Activated T-cell treated with anti-CD3 and anti-CD28 coated beads for 24 hours (primary cell): ENCODE measurements around the gene GPC5.

Source experiments
- DNase-seq: peaks from one replicate; pipeline ENCODE4 v3.0.0-alpha.2; 2020; ENCODE audit warnings: low read depth

The GPC5 gene

DNA sequence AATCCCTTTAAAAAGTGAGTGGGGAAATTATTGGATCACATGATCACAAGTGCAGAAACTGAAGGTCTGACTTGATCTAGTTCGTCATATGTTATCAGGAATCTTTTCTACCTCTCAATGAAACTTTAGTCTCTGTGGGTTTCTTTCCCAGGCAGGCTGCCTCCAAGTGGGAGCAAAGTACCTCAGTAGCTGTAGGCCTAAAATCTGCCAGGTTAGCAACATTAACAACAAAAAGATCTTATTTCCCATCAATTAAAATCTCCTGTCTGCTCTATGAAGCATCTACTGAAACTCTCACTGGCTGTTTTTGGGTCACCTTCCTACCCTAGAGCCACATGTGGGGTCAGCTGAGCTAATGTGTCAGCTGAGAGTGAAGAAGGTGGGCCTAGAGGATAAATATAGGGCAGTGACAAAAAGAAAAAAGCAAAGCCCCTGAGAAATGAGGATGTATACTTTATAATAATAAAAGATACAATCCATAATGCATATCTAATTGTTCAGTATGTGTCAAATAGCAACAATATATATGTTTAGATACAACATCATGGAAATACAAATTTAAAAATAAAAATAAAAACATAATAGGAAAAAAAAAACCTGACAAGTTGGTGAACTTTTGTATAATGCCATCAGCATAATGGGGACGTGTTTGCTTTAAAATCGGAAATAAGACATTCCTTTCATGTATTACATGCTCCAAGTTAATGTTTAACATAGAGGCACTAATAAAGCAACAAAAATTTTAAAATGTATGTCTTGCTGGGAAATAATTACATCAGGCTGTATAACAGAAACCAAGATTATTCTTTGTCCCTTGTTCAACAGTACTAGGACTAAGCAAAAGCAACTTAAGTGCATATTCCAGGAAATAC is 141.1 kb downstream of the GPC5 start:
- DNase-seq, result no peak

DNA sequence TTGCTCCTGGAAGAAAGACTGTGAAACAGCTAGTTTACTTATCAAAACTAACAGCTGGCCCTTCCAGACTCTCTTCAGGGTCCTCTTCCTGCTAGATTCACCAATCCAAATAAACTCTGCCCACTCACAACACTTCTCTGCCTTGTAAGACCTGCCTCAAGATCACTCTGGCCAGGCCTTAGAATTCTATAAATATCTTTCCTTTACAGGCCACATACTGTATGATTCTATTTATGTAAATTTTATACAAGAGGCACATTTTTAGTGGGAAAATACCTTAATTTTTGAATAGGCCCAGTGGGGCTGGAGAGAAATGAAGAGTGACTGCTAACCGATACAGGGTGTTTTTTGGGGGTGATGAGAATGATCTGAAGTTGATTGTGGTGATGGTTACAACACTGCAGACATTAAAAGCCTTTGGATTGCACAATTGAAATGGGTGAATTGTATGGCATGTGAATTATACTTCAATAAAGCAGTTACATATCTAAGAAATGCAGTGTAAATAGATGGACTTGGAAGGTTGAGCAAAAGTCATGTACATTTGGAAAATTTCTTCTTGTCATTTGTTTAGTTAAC is 141.8 kb downstream of the GPC5 start:
- no peak for DNase-seq

DNA sequence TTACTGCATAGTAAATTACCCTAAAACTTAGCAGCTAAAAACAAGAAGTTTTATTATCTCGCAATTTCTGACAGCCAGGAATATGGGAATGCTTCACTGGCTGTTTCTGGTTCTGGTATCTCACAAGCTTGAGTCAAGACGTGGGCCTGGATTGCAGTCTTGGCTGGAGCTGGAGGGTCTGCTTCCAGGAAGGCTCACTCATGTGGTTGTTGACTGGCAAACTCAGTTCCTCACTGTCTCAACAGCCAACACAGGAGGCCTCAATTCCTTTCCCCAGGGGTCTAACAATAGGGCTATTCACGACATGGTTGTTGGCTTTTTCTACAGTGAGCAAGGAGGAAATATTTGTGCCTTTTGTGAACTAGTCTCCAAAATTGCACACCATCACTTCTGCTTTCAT is 146.3 kb downstream of the GPC5 start:
- DNase-seq, result no peak

DNA sequence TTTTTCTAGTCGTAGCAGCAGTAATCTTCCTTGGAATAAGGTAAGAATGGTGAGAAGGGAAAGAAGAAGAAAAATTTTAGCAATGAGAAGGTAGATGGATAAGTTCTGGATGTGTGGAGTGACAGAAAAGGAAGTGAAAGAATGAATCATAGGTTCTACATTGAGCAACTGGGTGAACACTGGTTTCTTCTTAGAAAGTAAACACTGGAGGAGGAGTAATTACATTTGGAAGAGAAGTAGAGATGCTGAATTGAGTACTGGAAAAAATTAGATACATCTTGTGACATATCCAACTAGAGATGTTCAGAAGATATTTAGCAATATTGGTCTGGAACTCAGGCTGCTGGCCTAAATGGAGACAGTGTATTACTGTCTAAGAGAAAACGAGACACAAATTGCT is 148.5 kb downstream of the GPC5 start:
- no peak for DNase-seq

DNA sequence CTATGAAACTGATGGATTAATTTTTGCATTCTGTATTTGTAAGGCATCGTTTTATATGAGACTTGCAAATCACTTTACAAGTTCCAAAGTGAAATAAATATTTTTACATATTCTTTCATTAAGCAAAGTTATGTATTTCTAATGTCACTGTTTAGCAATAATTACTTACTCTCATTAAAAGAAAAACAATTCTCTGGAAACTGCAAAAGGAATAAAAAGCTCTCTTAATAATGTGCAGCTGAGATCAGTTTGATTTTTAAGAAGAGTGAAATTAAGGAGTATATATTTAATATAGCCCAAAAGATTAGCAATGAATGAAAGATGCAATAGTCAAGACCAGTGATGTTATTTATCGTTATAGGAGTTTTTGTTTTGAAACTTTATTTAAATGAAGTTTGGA is 155.2 kb downstream of the GPC5 start:
- no peak for DNase-seq

DNA sequence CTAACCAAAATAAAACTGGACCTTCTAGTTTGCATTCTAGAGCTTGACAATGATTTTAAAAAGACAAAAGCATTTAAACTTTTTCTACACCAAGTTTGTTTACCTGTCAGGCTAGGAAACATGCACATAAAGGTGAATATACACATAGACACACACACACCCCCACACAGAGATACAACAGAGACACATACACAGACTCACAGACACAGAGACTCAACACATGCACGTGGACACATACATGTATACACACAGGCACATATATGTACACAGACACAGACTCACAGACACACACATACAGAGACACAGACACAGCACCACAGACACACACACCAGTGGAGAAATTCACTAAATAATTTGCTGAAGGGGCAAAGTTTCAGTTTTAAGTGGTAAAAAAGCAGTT is 155.7 kb downstream of the GPC5 start:
- no peak for DNase-seq

DNA sequence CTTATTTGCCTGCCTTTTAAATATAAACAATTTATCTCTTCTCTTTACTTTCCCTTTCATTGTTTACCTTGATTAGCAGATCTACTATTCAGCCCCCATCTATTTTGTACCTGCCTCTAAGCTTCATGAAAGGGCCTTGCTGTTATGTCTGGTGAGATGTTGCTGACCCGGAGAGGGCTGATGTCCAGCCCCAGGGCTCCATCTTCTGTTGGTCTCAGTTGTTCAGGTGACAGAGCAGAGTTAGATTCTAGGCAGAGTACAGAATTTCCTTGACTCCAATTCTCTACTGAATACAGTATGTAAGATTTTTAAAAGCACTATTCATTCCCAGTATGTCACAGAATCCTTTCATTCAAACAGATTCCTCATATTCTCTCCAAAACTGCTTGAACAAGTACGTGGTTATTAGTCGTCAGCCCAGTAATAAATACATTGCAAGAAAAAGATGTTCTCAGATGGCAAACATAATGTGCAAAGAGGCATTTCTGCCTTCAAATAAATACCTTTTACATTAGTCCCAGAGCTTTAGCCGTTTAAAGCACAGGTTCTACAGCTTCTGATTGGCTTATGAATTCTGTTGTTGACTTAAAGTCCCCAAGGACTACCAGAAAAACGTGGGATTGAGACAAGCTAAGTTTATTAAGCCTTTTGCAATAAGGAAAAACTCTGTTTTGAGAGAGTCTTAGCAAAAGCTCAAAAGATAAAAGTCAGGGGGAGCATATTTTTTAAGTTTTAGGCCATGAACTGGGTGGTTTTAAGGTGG is 159.1 kb downstream of the GPC5 start:
- no peak for DNase-seq

DNA sequence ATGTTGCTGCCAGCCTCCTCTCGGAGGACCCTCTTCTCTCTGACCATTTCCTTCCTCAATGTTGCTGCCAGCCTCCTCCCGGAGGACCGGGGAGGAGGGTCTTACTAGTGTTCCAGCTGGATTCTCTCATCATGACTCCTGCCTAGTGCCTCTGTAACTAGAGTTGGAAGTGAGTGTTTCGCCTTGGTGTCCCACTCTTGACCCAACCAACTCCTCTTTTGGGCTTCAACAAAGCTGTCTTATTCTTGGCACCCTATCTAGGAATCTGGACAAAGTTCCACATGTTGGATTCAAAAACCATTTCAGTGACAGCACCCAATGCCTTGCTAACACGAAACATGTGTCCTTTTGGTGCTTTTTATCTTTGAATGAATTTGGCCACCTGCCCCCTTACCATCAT is 165.4 kb downstream of the GPC5 start:
- DNase-seq, result no peak

DNA sequence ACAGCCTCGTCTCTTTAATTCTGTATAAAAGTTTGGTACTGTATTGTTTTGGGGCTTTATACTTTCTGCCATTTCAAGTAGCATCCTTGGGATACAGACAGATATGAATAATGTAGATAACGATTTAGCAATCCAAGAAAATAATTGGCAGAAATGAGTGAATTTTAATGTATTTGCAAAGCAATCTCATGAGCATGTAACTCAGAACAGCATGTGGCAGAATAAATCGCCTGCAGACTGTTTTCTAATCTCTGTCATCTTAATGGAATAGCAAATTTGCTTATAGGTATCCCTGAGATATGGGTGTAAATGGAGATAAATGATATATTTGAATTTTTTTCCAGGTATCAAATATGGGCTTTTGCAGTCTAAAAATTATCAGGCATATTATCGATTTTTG is 166.0 kb downstream of the GPC5 start:
- no peak for DNase-seq

DNA sequence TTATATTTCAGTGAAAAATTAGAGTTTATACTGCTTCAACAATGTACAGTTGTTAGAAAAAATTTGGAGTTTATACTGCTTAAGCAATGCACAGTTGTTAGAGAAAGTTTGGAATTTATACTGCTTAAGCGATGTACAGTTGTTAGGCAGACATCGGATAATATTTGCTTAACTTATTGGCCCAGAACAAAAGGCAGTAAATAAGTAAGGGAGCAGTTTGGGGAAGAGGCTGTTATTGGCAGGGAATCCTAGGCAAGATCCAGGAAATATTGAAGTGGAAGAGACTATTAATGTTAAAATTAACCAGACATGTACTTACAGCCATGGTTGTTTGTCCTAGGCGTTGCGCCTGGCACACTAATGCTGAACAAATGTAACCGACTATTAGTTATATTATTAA is 166.9 kb downstream of the GPC5 start:
- no peak for DNase-seq

DNA sequence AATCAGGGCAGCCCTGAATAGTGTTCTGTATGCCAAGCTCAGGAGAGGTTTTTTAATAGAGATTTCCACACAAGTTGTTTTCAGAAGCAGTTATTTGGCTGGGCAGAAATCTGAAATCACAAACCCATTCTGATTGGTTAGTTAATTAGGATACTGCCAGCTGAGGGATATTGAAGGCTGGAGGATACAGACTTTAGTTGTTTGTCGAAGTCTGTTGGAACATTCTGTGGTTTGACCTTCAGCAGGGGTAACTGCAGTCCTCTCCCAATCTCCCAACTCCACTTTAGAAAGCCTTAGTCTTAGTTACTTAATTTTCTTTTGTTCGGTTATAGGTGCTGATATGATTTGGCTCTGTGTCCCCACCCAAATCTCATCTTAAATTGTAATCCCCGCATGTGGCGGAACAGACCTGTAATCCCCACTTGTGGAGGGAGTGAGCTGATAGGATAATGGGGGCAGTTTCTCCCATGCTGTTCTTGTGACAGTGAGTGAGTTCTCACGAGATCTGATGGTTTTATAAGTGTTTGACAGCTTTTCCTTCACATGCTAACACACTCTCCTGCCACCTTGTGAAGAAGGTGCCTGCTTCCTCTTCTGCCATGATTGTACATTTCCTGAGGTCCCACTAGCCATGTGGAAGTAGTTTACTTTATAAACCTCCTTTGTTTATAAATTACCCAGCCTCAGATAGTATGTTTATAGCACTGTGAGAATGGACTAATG is 169.2 kb downstream of the GPC5 start:
- DNase-seq, result no peak

DNA sequence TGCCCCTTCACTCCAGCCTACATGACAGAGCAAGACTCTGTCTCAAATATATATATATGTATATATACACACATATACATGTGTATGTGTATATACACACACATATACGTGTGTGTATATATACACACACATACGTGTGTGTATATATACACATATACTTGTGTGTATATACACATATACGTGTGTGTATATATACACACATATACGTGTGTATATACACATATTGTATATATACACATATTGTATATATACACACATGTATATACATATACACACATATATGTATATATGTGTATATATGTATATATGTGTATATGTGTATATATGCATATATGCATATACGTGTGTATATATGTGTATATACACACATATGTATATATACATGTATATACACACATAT is 173.3 kb downstream of the GPC5 start:
- no peak for DNase-seq

DNA sequence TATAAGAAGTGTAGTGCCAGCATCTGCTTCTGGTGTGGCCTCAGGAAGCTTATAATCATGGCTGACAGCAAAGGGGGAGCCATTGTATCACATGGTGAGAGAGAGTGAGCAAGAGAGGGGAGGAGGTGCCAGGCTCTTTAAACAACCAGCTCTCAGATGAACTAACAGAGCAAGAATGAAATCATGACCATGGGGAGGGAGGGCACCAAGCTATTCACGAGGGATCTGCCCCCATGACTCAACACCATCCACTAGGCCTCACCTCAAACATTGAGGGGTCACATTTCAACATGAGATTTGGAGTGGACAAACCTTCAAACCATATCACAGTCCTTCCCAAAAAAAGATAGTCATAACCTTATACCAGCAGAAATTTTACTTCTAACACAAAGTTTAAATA is 174.0 kb downstream of the GPC5 start:
- no peak for DNase-seq

DNA sequence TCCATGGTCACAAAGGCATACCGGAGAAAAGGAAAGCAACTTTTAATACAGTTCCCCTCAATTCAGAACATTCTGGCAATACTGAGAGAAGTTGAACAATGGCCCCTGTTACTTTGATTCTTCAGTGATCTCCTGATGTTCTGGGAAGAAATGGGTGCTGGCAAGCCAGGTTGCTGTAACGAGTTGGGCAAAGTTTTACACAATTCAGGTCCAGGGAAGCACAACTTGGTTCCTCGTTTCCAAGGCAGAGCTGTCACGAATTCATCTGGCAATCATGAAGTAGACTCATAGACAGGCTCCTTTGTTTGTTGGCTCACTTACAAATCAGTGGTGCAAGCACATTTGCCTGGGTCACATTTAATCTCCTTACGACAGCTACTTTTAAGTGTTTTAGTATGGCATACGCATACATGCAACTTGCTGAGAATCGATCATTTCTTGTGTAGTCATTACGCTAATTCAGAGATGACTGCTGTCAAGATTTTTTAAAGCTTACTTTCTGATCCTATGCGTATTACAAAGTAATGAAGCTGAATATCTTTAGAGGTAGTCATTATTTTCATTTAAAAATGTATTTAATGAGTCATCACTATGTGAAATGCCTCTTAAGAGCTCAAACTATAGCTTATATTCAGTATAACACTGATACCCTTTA is 174.7 kb downstream of the GPC5 start:
- no peak for DNase-seq

DNA sequence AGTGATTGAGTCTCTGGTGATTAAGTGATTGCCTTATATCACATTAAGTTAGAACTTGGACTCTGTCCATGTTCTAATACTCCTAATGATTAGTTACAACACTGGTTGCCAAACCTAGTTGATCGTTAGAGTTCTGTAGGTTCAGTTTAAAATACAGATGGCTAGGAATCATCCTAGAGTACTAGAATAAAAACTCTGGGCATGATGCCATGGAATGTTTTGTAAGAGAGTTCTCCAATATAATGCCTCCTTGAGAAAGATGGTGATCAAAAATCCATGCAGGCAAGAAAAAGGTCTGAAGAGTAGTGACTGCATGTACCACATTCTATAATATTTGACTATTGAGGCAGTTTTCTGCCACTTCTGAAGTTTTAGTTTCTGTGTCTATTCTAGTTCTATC is 176.3 kb downstream of the GPC5 start:
- DNase-seq, result no peak

DNA sequence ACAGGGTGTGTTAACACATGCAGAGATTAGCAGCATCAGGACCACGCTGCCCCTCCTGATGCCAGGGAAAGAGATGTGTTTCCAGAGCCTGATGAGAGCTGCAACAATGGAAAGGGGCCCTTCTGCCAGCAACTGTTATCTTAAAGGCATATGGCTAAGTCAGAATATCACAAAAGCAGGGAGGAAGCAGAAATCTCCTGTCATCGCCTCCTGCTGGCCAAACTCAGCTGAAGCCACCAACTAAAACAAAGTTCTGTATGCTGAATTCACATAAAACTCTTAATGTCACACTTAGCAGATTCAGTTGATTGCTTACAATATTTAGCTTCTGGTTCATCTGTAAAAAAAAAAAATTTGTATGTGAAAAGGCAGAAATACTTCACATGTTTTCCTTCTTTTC is 178.2 kb downstream of the GPC5 start:
- DNase-seq, result no peak

DNA sequence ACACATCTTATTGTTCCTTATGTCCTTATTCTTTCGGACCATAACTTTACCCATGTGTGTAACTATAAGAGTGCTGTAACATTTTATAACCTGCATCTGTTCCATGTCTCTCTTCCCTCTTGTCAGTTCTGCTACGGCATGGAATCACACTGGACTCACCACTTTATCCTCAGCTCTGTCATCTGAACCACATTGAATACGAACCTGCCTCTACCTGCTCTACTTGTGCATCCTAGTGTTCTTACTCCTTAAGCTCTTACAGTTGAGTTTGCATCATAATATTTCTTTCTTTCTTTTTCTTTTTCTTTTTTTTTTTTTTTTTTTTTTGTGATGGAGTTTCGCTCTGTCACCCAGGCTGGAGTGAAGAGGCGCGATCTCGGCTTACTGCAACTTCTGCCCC is 180.9 kb downstream of the GPC5 start:
- no peak for DNase-seq

DNA sequence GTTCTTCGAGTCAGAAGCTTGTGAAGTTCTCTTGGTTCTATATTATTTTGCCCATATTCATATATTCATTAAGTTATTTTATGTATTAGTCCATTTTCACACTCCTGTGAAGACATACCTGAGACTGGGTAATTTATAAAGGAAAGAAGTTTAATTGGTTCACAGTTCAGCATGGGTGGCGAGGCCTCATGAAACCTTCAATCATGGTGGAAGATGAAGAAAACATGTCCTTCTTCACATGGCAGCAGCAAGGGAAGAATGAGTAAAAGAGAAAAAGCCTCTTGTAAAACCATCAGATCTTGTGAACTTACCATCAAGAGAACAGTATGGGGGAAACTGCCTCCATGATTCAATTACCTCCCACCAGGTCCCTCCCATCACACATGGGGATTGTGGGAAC is 182.3 kb downstream of the GPC5 start:
- no peak for DNase-seq

DNA sequence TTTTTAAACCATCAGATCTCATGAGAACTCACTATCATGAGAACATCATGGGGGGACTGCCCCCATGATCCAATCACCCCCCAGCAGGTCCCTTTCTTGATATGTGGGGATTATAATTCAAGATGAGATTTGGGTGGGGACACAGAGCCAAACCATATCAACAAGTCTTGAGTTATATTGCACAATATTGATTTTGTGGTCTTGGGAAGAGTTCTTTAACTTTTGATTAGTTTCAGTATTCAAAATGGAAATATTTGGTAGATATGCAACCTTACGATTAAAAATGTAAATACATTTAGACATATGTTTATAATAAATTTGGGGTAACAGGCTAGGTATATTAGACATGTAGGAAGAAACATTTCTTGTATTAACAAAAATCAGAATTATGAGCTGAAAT is 188.2 kb downstream of the GPC5 start:
- DNase-seq, result no peak

DNA sequence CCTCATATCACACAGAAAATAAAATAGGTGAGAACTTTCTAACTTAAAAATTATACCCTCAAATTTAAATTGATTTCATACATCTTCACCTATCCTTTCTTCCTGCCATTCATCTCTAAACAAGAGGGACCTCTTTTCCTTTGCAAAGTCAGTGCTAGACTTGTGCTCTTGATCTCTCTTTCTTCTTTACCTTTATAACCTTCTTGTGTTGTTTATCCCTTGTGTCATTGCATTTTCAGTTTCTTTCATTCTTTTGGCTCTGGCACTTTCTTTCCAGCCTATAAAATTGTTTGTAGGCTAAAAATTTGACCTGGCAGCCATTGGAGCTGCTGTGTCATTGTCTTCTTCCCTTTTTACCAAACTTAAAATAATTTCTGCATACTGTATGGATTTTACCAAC is 190.1 kb downstream of the GPC5 start:
- no peak for DNase-seq

DNA sequence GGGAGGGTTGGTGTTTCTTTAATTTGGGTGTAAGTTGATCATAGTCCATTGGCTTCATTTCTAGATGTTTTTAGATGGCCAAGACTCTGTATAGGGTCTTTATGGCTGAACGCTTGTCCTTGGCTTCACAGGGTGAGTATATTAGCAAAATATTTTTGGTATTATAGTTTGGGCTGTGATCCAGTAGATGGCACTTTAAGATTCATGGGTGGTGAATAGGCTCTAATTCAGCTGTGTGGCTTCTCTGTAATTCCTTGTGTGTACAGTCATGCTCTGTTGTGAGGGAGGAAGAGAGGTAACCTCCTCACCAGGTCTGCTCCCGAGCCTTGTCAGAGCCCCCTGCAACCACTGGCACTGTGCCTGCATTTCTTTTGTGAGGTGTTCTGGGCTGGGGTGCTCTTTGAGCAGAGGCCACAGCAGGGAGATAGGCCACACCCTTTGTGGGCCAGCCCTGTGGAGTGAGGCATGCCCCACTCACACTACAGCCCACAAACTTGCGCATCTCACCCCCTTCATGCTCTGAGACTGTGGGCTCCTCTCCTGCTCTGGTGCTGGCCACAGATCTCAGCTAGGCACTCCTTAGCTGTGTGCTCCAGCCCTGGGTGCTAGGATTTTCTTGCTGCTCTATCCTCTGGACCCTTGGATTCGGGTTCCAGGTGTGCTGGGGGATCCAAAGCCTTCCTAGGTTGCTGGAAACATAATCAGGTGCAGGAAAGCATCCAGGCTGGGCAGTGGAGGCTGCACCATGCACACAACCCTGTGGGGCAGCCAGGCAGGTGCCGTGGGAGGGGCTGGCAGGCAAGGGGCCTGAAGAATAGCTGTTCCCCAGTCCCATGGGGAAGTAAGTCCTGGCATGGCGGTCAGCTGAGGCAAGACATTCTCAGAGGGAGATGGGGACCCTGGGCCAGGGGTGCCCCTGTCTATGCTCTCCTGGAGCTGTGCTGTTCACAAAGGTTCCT is 193.9 kb downstream of the GPC5 start:
- no peak for DNase-seq
